GM12875 (cell line): ENCODE data around the gene L3MBTL2.
"Not testable (repeated sequence)": the region's sequence is repeated elsewhere in the genome, so short reads cannot be mapped to it uniquely, and the experiment has no call there.

Experiments used
- H3K4me3 ChIP-seq: one replicate; pipeline ENCODE4 v1.5.1; 2011; ENCODE audit warnings: low read depth, low read length, control low read depth
- TF ChIP-seq, protein P1 (sequence below): IDR thresholded peaks from 2 replicates; pipeline ENCODE4 v1.5.1; 2011; ENCODE audit warnings: low read depth, mild to moderate bottlenecking, control low read depth, inconsistent platforms, low read length, moderate library complexity, borderline replicate concordance; ENCODE audit not compliant: insufficient read depth

L3MBTL2 gene

DNA sequence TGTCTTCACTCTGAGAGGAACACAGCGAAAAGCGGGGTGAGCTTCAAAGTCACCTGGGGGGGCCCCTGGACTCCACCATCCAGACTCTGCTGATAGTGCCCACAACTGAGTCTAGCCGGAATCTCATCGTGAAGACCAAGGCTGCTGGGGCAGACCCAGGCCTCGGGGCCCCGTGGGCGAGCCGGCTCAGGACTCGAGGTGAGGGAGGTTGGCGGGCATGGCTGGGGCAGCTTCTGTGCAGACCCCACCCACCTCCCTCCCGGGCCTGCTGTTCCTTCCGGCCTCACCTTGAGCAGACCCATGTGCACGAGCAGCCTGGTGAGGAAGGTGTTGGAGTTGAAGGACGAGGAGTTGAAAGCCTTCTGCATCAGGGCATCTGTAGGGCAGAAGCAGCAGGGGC lies 44.3 kb downstream of the L3MBTL2 start:
- no peak overlapping the region for H3K4me3 ChIP-seq
- TF ChIP-seq, protein P1, sequence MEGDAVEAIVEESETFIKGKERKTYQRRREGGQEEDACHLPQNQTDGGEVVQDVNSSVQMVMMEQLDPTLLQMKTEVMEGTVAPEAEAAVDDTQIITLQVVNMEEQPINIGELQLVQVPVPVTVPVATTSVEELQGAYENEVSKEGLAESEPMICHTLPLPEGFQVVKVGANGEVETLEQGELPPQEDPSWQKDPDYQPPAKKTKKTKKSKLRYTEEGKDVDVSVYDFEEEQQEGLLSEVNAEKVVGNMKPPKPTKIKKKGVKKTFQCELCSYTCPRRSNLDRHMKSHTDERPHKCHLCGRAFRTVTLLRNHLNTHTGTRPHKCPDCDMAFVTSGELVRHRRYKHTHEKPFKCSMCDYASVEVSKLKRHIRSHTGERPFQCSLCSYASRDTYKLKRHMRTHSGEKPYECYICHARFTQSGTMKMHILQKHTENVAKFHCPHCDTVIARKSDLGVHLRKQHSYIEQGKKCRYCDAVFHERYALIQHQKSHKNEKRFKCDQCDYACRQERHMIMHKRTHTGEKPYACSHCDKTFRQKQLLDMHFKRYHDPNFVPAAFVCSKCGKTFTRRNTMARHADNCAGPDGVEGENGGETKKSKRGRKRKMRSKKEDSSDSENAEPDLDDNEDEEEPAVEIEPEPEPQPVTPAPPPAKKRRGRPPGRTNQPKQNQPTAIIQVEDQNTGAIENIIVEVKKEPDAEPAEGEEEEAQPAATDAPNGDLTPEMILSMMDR = no peak

DNA sequence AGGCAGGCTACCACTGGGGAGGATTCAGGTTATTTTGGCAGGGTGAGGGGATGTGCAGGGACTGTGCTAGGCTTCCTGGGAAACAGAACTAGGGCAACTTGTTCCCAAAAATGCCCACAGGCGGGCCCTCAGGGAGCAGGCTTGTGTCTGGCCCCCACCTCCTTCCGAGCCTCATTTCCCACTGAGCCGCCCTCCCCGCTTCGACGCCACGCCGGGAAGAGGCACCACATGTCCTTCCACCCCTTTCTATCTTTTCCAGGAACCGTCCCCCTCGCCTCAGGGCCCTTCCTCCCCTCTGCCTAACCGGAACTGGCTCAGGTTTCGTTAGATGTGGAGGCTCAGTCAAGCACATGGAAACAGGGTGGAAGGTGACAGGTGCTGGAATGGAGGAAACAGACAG lies 45.0 kb downstream of the L3MBTL2 start:
- H3K4me3 ChIP-seq = no peak overlapping the region
- TF ChIP-seq, protein P1 = no peak

DNA sequence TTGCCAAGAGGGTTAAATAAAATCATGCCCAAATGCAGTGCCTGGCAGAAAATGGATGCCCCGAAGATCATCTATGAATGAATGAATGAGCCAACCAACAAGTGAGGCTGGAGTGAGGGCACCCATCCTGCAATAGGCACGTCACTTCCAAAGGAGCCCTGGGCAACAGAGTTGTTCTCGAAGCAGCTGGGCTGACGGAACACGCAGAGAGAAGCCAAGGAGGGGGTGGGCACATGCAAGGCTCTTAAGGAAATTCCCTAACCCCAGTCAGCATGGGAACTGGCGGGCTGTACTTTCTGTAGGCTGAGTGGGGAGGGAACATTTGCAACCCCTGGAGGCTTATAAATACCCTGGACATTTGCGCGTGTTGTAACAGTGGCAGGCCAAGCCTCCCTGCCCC lies 47.3 kb downstream of the L3MBTL2 start:
- TF ChIP-seq, protein P1 = no peak
- H3K4me3 ChIP-seq = no peak overlapping the region

GRCh38 chr22:41254230-41254629 lies 49.1 kb downstream of the L3MBTL2 start:
- TF ChIP-seq, protein P1 = no peak

GRCh38 chr22:41256254-41257253 lies 51.4 kb downstream of the L3MBTL2 start:
- TF ChIP-seq, protein P1 = no peak
- no peak overlapping the region for H3K4me3 ChIP-seq

More at GRCh38 chr22:41254230-41254629, 49.1 kb downstream of the L3MBTL2 start:
- no peak overlapping the region for H3K4me3 ChIP-seq

DNA sequence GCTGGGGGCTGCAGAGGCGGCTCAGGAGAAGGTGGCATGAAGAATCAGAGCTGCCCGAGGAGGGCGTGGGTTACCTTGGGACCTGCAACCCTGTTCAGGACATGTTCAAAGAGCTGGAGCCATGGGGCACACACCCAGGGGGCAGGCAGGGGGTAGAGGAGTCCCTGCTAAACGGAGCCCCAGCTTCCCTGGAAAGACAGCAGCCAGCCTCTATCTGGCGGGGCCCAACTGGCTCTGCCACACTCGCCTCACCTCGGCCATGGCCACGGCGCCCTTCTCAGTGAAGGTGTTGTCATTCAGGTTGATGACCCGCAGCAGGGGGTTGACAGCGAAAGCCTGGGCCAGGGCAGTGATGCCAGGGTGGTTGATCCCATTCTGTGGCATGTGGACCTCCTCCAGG lies 52.6 kb downstream of the L3MBTL2 start:
- H3K4me3 ChIP-seq = no peak overlapping the region
- TF ChIP-seq, protein P1 = no peak

DNA sequence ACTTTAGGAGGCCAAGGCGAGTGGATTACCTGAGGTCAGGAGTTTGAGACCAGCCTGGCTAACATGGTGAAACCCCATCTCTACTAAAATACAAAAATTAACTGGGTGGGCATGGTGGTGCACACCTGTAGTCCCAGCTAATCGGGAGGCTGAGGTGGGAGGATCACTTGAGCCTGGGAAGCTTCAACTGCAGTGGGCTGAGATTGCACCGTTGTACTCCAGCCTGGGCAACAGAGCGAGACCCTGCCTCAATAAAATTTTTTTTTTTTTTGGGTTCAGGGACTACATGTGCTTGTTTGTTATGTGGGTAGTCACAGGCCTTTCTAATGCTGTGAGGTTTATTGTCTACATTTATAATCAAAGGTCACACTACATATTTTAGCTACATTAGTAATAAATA lies 54.6 kb downstream of the L3MBTL2 start:
- not testable (repeated sequence) for H3K4me3 ChIP-seq

GRCh38 chr22:41260871-41261270 lies 55.8 kb downstream of the L3MBTL2 start:
- TF ChIP-seq, protein P1 = no peak
- no peak overlapping the region for H3K4me3 ChIP-seq
